Vagina (tissue), 2 donors: ENCODE data around the gene SUN5. TPM values are rescaled to one million over a fixed set of nuclear protein-coding genes. Genes with fewer than 3 reads are reported as not detected.

ENCODE experiments used
- DNase-seq, 2 donors: peaks; one replicate each; pipeline ENCODE4 v3.0.0-alpha.2; 2017; ENCODE audit errors: extremely low spot score in 2 of 2
- H3K27ac ChIP-seq: fragments of 200-600 bp; sonication (generic); one replicate; pipeline ENCODE4 v1.5.1; 2019
- H3K27me3 ChIP-seq: fragments of 200-600 bp; sonication (generic); one replicate; pipeline ENCODE4 v1.5.1; 2019
- H3K36me3 ChIP-seq, 2 donors: fragments of 200-600 bp; sonication (generic); one replicate each; pipeline ENCODE4 v1.5.1; 2017 to 2019
- H3K4me1 ChIP-seq: fragments of 200-600 bp; sonication (generic); one replicate; pipeline ENCODE4 v1.5.1; 2019
- H3K4me3 ChIP-seq, 2 donors: fragments of 200-600 bp; sonication (generic); 1 replicate in 1 of 2; 2 replicates in 1 of 2; pipeline ENCODE4 v1.5.1; 2016 to 2019
- H3K9me3 ChIP-seq: fragments of 200-600 bp; sonication (generic); one replicate; pipeline ENCODE4 v1.5.1; 2019
- CTCF ChIP-seq, 3 experiments: fragments of 450-650 bp in 2 of 3; fragments of 200-600 bp in 1 of 3; sonication (generic) in 1 of 3; IDR thresholded peaks; one replicate each; pipeline ENCODE4 v1.5.1; 2017 to 2019; ENCODE audit warnings: antibody characterized with exemption in 3 of 3, mild to moderate bottlenecking in 2 of 3, moderate library complexity in 2 of 3
- POLR2A ChIP-seq, 2 donors: fragments of 450-650 bp; IDR thresholded peaks; one replicate each; pipeline ENCODE4 v1.6.1; 2017; ENCODE audit warnings: antibody characterized with exemption in 2 of 2, mild to moderate bottlenecking in 2 of 2, moderate library complexity in 2 of 2
- POLR2AphosphoS5 ChIP-seq, 2 donors: sonication (generic); formaldehyde crosslinking; IDR thresholded peaks; one replicate each; pipeline ENCODE4 v1.9.0; 2017; ENCODE audit warnings: antibody characterized with exemption in 2 of 2, mild to moderate bottlenecking in 2 of 2, low read depth in 1 of 2; ENCODE audit not compliant: insufficient read depth in 1 of 2
- intact Hi-C: fragments of 100-400 bp; cut with DNase I; formaldehyde crosslinking; loops from one replicate; pipeline ENCODE4 v1.15.1; 2023
- total RNA-seq: library from RNA; depleted of rRNA; stranded (reverse); fragments of >200 nt; gene quantifications from one replicate; pipeline ENCODE4 v1.2.3, GENCODE V29; 2016

SUN5 gene
- total RNA-seq, 1 donor from 2014 or later: not detected

GRCh38 chr20:33012327-33013189 is 8.3 kb upstream of the SUN5 start:
- Histone ChIP-seq H3K27ac (no peak overlapping the region), H3K36me3 (no peaks in the 10 kb centered on the region), H3K27me3 (no peaks in the 10 kb centered on the region), H3K4me1 (no peaks in the 10 kb centered on the region), H3K9me3 (no peaks in the 10 kb centered on the region), H3K4me3 (no peak overlapping the region)
- intact Hi-C loops: no loop called here
- no peak for DNase-seq
- no peak for TF ChIP-seq POLR2AphosphoS5 (IDR thresholded peaks at IDR 0.05; ENCODE audit: insufficient read depth in 1 of 2, low read depth in 1 of 2)
- TF ChIP-seq CTCF (IDR thresholded peaks at IDR 0.05): no peak
- no peak for TF ChIP-seq POLR2A (IDR thresholded peaks at IDR 0.05)

- Histone ChIP-seq H3K36me3 (no peaks in the 10 kb centered on the region), H3K9me3 (no peaks in the 10 kb centered on the region), H3K27me3 (no peaks in the 10 kb centered on the region), H3K27ac (no peak overlapping the region), H3K4me3 (no peak overlapping the region), H3K4me1 (no peaks in the 10 kb centered on the region)
- intact Hi-C loops: no loop called here
- no peak for DNase-seq
- no peak for TF ChIP-seq POLR2AphosphoS5 (IDR thresholded peaks at IDR 0.05; ENCODE audit: insufficient read depth in 1 of 2, low read depth in 1 of 2)
- no peak for TF ChIP-seq CTCF (IDR thresholded peaks at IDR 0.05)
- TF ChIP-seq POLR2A (IDR thresholded peaks at IDR 0.05): no peak
Observed at GRCh38 chr20:33010674-33011449, 6.6 kb upstream of the SUN5 start.

GRCh38 chr20:33010133-33010504 is 5.9 kb upstream of the SUN5 start:
- Histone ChIP-seq H3K36me3 (no peaks in the 10 kb centered on the region), H3K4me3 (no peak overlapping the region), H3K4me1 (no peaks in the 10 kb centered on the region), H3K9me3 (no peaks in the 10 kb centered on the region), H3K27me3 (no peaks in the 10 kb centered on the region), H3K27ac (no peak overlapping the region)
- TF ChIP-seq POLR2A (IDR thresholded peaks at IDR 0.05) (no peak), POLR2AphosphoS5 (IDR thresholded peaks at IDR 0.05; ENCODE audit: insufficient read depth in 1 of 2, low read depth in 1 of 2) (no peak), CTCF (IDR thresholded peaks at IDR 0.05) (no peak)
- intact Hi-C loops: no loop called here
- no peak for DNase-seq

- intact Hi-C loops: no loop called here
- TF ChIP-seq POLR2AphosphoS5 (IDR thresholded peaks at IDR 0.05; ENCODE audit: insufficient read depth in 1 of 2, low read depth in 1 of 2) (no peak), POLR2A (IDR thresholded peaks at IDR 0.05) (no peak), CTCF (IDR thresholded peaks at IDR 0.05) (no peak)
- no peaks in the 10 kb centered on the region for H3K27me3 ChIP-seq
- H3K27ac ChIP-seq: no peak overlapping the region
- no peaks in the 10 kb centered on the region for H3K9me3 ChIP-seq
- H3K36me3 ChIP-seq: no peaks in the 10 kb centered on the region
- no peak for DNase-seq
- no peak overlapping the region for H3K4me3 ChIP-seq
- H3K4me1 ChIP-seq: no peaks in the 10 kb centered on the region
Observed at GRCh38 chr20:33009214-33010132, 5.2 kb upstream of the SUN5 start.
